GM08714 (cell line): ENCODE results near the gene FAM131A.
"Not testable (repeated sequence)": the region's sequence is repeated elsewhere in the genome, so short reads cannot be mapped to it uniquely, and the experiment has no call there.

Source experiments
- H3K4me3 ChIP-seq: fragments of 200-500 bp; sonication (Bioruptor generic); 2 replicates; pipeline ENCODE4 v1.5.1; 2014; ENCODE audit warnings: mild to moderate bottlenecking, low read length, inconsistent platforms
- ZNF274 ChIP-seq: IDR thresholded peaks from 2 replicates; pipeline ENCODE4 v1.6.1; 2012; ENCODE audit warnings: mild to moderate bottlenecking, low read depth, low read length

The FAM131A gene

DNA sequence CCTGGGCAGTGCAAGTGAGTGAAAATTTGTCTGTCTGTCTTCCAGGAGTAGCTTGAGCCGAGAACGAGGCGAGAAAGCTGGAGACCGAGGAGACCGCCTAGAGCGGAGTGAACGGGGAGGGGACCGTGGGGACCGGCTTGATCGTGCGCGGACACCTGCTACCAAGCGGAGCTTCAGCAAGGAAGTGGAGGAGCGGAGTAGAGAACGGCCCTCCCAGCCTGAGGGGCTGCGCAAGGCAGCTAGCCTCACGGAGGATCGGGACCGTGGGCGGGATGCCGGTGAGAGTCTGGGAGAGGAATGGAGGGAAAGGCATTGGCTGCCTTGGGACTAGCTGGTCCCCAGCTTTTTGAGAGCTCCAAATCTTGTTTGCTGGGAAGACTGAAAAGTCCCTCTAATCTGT, 10.2 kb upstream of the FAM131A start:
- no peak overlapping the region for H3K4me3 ChIP-seq
- no peak for TF ChIP-seq ZNF274

DNA sequence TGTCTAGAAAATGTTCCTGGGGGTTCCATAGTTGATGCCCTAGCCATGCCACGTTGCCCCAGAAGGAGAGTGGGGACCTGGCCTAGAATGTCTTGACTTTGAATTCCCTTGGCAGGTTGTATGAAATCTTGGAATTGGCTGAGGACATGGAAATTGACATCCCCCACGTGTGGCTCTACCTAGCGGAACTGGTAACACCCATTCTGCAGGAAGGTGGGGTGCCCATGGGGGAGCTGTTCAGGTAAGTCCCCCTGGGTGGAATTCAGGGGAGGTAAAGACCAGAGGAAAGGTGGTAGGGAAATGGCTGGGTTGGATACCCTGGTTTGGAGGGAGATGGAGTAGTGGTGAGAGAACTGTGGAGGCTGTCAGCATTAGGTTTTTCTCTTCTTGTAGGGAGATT, 8.9 kb upstream of the FAM131A start:
- H3K4me3 ChIP-seq: no peak overlapping the region
- no peak for TF ChIP-seq ZNF274

- TF ChIP-seq ZNF274: no peak
- no peak overlapping the region for H3K4me3 ChIP-seq
Measured at GRCh38 chr3:184332370-184333090, 4.9 kb upstream of the FAM131A start.

- TF ChIP-seq ZNF274: no peak
- no peak overlapping the region for H3K4me3 ChIP-seq
Measured at GRCh38 chr3:184333190-184333589, 4.2 kb upstream of the FAM131A start.

DNA sequence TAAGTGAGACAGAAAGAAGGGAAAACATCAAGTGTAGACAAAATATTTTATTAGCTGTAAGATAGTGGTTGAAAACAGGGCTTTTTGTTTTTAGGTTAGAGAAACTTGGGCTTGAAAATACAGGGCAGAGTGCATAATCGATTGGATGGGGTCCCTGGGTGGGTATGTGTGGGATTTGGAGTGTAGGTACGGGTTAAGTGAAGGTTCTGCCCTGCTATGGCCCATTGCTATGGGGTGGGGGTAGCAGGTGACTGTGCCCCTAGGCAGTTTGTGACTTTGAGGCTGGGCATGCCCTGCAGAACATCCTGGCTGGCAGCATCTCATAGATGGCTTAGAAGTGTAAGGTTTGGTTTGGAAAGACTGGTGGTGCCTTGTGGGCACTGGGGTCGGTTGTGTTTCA, 3.7 kb upstream of the FAM131A start:
- no peak for TF ChIP-seq ZNF274
- no peak overlapping the region for H3K4me3 ChIP-seq

- H3K4me3 ChIP-seq: no peak overlapping the region
- no peak for TF ChIP-seq ZNF274
Measured at GRCh38 chr3:184334470-184335158, 2.8 kb upstream of the FAM131A start.

DNA sequence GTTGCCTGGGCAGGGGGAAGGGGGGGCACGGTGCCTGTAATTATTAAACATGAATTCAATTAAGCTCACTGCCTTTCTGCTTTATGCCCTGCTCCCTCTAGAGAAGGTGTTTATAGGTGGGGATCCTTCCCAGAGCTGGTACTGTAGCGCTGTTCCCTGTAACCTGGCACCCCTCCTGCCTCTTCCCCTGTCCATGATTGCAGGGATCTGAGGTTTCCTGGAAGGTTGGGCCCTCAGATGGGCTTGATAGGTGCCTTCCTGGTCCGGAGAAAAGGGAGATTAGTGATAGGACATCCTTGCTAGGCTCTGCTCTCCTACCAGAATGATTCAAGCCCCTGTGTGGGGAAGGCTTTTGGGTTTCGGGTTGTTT, 2.1 kb upstream of the FAM131A start:
- H3K4me3 ChIP-seq: no peak overlapping the region; the same call in 1 of the 2 replicates

DNA sequence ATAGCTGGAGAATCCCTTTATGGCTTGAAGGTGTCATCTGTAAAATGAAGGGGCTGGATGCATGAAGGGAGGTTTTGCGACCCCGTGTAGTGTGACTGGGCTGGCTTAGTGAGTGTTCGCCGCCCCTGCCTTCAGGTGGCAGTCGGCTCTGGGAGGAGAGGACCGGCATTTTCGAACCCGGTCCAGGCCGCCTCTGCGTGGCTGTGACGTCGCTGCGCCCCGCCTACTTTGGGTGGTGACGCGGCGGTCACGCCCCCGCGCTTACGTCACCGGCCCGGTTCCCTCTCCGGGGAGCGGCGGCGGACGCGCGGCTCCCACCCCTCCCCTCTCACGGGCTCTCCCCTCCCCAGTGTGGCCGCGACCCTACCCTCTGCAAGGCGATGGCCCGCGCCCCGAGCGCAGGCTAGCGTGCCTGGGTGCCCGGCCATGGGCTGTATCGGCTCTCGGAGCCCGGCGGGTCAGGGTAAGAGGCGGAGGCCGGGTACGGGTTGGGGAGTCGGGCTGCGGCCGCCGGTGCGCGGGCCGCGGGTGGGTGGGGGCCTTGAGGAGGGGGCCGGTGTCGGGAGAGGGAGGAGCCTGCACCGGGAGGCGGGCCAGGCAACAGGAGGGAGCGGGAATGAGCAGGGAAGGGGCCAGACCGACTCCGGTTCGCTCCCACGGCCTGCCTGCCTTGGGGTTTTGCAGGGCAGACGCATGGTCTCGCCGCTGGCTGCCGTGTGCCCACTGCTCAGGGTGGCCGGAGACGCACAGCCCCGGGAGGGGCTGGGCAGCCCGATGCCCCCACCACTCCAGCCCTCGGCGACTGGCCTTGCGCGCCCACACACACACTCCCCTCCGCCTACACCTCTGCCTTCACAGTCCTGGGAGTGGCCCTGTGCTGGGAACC, 1.5 kb upstream of the FAM131A start:
- no peak for TF ChIP-seq ZNF274
- H3K4me3 ChIP-seq: peak overlapping the region; percentile 63; the same call in 1 of the 2 replicates

More for the DNA sequence above, 2.1 kb upstream of the FAM131A start:
- TF ChIP-seq ZNF274: no peak

- H3K4me3 ChIP-seq: peak overlapping the region; percentile 63; the same call in 1 of the 2 replicates
- TF ChIP-seq ZNF274: no peak
Measured at GRCh38 chr3:184336547-184337398, 627 bp upstream of the FAM131A start.

- H3K4me3 ChIP-seq: no peak overlapping the region
- no peak for TF ChIP-seq ZNF274
Measured at GRCh38 chr3:184337981-184338380, 581 bp downstream of the FAM131A start.

DNA sequence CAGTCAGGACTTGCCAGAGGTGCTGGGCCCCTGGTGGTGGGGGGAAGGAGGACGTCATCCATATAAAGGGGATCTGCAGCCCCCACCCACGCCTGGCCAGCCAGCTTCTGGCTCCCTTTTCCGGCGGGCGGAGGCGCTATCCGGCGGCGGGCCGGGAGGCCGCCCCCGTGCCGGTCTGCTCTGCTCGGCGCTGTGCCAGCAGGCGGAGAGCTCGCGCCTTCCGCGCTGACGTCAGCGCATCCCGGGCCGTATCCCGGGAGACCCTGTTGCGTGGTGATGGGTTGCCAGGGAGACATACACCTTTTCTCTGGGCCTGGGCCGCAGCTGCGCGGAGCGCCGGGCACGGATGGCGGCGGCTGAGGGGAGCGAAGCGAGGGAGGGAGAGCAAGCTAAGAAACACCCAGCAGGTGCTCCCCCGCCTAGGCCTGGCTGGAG, 1.1 kb downstream of the FAM131A start:
- no peak overlapping the region for H3K4me3 ChIP-seq
- TF ChIP-seq ZNF274: no peak

- H3K4me3 ChIP-seq: no peak overlapping the region
- TF ChIP-seq ZNF274: no peak
Measured at GRCh38 chr3:184339001-184339400, 1.6 kb downstream of the FAM131A start.

GRCh38 chr3:184339451-184340135, 2.2 kb downstream of the FAM131A start:
- H3K4me3 ChIP-seq: not testable (repeated sequence)
